HK-2 (cell line): Measurements from ENCODE around the gene ADAMTSL5.

Source experiments
- DNase-seq: peaks from one replicate; pipeline ENCODE4 v3.0.0-alpha.2; 2018; ENCODE audit not compliant: unreplicated experiment

The ADAMTSL5 gene

DNA sequence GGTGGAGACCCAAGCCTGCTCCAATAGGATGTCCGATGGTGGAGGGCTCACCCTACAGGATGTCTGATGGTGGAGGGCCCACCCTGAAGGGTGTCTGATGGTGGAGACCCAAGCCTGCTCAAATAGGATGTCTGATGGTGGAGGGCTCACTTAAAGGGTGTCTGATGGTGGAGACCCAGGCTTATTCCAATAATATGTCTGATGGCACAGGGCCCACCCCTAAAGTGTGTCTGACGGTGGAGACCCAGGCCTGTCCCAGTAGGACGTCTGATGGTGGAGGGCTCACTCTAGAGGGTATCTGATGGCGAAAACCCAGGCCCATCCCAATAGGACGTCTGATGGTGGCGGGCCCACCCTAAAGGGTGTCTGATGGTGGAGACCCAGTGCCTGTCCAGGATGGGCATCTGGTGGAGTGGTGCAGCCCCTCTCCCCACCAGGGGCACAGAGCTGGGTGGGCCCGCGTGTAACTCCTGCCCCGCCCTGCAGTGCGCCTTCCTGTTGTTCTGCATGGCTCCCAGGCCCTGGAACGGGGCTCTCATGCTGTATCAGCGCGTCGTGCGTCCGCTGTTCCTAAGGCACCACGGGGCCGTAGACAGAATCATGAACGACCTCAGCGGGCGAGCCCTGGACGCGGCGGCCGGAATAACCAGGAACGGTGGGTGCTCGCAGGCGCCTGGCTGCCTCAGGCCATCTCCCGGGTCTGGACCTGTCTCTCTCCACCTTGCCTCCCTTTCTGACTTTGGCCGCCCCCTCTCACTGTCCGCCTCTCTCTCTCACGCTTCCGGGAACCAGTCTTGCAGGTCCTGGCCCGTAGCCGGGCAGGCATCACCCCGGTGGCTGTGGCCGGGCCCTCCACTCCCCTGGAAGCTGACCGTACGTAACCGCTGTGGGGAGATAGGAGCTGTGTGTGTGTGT is 16.8 kb downstream of the ADAMTSL5 start:
- DNase-seq = no peak

DNA sequence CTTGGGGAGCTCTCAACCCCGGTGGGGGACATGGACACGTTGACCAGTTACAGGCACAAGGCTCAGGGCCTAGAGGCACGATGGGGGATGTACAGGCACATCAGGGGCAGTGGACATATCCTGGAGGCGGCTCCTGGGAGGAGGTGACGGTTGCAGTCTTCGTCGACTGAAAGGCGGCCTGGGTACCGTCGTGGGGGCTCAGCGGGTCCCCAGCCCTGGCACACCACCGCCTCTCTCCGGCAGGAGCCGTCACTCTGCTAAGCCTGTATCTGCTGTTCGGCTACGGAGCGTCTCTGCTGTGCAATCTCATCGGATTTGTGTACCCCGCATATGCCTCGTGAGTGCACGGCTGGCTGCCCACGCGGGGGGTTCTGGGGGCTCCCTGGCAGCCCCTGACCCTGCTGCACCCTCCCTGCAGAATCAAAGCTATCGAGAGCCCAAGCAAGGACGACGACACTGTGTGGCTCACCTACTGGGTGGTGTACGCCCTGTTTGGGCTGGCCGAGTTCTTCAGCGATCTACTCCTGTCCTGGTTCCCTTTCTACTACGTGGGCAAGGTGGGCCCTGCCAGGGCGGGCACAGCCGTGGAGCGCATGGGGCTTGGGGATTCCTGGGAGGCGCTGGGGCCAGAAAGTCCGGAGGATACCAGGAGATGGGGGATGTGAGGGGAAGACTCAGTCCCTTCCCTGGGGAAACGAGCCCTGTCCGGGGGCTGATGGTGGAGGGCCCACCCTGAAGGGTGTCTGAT is 17.6 kb downstream of the ADAMTSL5 start:
- no peak for DNase-seq

DNA sequence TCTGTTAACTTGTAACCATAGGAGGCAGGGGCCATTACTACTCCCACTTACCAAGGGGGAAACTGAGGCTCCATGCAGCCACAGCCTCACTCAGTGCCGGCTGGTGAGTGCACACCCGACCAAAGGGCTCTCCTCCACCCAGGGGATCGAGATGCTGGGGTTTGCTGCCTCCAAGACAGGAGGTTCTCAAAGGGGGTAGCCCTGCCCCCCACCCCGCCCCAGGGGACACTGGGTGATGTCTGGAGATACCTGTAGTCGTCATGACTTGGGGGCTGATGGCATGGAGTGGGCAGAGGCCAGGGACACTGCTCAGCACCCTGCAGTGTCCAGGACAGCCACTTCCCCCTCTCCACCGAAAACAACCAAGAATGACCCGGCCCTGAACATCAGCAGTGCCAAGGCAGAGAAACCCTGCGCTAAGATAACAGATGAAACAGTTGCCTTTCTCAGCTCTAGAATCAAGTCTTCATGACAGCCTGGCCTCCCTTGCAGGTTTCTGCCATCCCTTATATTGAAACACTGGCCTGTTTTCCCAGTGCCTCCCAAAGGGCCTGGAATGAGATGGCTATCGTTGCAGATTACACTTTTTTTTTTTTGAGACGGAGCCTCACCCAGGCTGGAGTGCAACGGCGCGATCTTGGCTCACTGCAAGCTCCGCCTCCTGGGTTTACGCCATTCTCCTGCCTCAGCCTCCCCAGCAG is 18.6 kb downstream of the ADAMTSL5 start:
- no peak for DNase-seq

DNA sequence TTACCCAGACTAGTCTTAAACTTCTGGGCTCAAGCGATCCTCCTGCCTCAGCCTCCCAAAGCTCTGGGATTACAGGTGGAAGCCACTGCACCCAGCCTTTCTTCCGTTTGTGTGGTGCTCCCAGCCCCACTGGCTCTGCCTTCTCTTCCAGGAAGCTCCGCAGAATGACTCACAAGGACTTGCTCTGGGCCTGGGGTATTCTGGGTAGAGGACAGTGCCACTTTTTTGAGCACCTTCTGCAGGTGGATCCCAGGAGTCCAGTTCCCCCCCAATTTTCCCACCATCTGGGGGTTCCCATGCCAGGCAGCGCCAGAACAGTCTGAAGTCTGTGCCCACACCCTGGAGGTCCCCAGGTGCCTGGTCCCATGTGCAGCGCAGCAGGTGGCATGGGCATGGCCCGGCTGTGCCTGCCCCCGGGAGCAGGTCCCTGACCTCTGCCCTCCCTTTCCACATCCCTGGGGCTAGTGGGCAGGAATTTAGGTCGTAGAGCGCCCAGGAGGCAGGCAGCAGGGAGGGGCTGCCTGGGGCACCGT is 20.3 kb downstream of the ADAMTSL5 start:
- no peak for DNase-seq

DNA sequence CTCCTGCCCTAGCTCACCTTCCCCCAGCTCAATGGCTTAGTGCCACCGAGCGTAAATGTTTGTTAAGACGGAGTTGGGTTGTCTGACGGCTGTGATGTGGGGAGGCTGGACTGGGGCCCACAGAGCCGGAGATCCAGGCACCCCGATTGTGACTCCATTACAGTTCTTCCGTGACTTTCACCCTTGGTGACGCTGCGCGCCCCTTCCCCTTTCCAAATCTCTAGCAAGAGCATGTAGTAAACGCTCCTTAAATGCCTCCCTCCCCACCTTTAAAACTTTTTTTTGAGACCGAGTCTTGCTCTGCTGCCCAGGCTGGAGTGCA is 21.0 kb downstream of the ADAMTSL5 start:
- DNase-seq = no peak

DNA sequence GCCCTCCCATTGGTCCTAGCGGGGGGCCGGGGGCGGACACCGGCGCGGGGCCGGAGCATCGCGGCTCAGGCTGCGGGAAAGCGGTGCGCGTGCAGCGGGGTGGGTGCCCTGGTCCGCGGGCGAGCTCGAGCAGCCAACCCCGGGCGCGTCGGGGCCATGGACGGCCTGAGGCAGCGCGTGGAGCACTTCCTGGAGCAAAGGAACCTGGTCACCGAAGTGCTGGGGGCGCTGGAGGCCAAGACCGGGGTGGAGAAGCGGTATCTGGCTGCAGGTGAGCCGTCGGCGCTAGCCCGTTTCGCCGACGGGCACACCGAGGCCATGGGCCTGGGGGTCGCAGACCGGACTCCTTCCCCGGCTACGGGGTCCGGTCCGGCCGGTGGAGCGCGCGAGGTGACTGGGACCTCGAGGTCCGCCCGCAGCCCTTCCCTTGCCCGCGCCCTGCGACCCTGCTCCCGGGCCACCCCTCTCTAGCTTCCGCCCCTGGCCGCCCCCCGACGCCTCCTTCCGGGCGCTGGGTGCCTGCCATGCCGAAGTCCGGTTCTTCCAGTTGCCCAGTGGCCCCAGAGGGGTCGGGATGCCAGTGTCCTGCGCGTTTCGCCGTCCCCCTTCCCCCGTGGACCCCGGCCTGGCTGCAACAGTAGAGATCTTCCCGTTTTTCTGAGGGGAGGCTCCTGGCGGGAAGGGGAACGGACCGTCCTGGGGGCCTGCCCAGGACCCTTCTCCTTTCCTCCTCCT is 21.5 kb downstream of the ADAMTSL5 start, which contains the start of gene REEP6:
TSS of gene REEP6 (plus strand) at position 68 of the 735 bp plus-strand sequence. CDS start at position 157, 89 bp downstream.
- DNase-seq = no peak

DNA sequence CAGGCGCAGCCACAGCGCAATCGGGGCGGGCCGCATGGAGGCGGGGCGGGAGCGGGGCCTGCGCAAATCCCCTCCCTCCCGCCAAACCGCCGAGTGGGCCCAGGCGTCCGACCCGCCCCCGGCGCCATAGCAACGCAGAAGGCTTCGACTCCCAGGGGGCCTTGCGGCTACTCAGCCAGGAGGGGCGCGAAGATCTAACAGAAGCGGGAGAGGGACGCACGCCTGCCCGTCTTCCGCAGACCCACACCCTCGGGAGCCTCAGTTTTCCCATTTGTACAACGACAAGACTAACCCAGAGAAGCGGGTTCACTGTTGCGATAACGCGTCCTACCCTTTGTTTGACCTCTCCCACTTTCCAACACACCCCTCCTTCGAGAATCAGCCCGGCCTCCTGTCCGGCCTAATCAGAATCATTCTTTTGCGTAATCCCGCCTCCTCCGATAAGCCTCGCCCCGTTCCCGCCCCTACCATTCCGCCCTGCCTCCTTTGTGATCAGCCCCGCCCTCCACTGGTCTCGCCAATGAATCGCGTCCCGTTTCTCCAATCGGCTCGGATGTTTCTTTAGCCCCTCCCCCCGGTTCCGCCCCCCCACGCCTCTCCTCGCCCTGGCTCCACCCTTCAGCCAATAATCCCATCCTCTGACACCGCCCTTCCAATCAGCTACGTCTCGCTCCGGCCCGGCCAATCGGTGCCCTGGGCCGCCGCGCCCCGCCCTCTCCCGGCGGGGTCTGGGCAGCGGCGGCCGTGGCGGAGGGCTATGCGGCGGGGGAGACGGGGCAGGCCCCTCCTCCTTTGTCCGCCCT is 22.3 kb downstream of the ADAMTSL5 start, which contains the start of gene PCSK4:
TSS of gene PCSK4 (minus strand) at position 40 of the 803 bp plus-strand sequence. CDS start at position 36, 4 bp downstream.
- DNase-seq = peak; percentile 100

DNA sequence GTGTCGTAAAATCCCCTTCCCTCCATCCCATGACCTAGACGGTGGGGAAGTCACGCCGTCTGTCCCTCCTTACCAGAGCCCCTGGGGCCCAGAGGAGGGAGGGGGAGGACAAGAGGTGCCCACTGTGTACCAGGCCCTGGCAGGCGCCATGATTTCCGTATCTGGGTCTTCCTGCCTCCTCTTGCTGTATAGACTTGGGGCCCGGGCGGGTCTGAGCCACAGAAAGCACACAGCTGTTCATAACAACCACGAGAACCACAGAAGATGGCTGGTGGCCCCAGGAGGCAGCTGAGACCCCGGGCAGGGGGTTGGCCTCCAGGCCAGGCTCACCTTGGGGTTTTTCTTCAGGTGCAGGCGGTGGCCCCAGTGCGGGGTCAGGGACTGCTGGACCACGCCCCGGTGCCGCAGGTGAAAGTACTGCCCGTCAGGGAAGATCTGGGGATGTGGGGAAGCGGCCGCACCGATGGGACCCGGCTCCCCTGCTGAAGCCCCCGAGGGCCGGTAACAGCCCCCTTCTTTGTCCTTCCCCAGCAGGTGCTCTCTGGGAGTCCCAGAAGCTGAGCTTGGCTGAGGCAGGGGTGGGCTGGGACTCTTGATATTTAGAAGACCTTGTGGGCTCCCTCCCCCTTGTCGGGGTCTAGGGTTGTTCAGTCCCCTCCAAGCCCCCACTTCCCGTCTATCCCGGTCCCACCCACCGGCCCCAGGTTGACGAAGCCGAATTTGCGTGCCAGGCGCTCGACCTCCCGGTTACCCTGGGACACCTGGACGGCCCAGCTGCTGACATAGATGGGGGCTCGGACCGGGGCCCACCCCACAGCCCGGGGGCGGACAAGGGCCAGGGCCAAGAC is 23.1 kb downstream of the ADAMTSL5 start:
- no peak for DNase-seq

DNA sequence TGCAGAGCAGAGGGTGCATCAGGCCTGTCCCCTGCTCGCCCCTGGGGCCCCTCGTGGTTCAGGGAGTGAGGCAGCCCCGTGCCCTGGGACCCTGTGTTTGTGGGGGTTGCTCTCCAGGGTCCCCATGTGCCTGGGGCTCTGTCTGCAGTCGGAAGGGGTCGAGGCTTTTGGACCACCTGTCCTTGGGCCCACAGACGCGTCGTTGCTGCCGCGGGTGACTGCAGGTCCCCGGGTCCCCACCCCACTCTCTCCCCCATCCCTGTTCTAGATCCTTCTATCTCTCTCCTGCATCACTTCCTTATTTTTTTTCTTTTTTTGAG is 24.6 kb downstream of the ADAMTSL5 start:
- no peak for DNase-seq

DNA sequence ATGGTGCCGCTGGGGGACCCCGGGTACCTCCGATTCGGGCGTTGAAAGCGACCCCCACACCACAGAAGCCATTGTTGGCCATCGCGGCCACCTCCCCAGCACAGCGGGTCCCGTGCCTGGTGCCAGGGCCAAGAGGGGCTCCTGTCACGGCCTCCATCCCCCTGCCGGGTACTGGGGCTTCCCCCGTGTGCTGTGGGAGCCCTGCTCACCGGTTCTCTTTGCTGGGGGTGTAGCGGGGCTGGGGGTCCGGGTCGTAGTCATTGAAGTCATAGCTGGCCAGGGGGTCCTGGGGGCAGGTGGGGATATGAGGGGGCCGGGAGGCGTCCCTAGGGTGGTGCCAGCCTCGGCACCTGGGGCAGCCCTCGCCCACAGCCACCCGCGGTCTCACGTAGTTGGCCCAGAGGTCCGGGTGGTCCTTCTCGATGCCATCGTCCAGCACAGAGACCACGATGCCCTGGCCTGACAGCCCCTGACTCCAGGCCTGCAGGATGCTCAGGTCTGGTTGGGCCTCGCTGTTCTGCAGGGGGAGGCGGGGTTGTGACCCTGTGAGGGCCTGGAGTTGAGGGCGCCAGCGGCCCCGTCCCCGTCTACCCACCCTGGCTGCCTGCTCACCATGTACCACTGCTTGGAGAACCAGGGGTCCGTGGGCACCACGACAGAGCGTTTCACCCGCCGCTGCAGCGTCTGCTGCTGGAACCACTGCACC is 25.1 kb downstream of the ADAMTSL5 start:
- DNase-seq = no peak

DNA sequence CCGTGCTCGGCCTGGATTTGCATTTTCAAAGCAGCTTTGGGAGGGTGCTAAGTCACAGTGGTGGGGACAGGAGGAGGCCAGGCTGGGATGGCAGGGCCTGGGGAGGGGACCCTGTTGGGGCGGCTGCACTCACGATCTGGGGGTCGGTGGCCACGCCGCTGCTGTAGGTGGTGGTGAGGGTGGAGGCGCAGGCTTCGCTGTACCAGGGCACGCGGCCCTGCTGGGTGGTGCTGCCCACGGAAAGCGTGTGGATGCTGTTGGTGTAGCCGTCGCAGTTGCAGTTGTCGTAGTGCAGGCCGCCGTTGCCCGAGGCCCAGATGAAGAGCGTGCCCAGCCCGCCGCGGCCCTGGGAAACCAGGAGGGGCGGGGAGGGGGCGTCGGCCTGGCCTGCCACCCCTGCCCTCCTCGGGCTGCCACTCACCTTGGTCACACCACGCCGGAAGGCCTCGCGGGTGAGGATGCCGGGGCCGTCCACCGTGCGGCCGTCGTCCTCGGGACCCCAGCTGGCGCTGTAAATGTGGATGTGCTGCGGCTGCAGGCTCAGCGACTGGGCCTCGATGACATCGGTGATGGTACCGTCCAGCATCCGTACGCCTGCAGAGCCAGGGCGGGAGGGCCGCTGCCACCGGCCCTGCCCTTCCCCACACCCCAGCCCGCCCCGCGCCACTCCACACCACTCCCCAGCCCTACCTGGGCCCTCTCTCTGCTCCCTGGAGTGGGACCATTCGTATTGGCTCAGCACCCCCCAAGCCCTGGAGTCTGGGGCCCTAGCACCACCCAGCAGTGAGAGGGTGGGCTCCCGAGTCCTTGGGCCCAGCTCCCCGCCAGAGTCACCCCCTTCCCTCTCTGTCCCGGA is 25.9 kb downstream of the ADAMTSL5 start:
- no peak for DNase-seq

DNA sequence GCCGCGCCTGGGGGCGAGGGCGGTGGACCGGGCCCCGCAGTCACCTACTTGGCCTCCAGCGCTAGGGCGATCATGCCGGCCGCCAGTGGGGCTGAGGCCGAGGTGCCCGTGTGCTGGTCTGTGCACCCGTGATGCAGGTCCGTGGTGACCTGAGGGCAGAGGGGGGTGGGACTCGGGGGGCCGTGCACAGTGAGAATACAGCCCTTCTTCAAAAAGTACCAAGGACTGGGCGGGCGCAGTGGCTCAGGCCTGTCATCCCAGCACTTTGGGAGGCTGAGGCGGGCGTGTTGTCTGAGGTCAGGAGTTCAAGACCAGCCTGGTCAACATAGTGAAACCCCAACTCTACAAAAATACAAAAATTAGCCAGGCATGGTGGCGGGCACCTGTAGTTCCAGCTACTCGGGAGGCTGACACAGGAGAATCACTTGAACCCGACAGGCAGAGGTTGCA is 28.8 kb downstream of the ADAMTSL5 start:
- no peak for DNase-seq

DNA sequence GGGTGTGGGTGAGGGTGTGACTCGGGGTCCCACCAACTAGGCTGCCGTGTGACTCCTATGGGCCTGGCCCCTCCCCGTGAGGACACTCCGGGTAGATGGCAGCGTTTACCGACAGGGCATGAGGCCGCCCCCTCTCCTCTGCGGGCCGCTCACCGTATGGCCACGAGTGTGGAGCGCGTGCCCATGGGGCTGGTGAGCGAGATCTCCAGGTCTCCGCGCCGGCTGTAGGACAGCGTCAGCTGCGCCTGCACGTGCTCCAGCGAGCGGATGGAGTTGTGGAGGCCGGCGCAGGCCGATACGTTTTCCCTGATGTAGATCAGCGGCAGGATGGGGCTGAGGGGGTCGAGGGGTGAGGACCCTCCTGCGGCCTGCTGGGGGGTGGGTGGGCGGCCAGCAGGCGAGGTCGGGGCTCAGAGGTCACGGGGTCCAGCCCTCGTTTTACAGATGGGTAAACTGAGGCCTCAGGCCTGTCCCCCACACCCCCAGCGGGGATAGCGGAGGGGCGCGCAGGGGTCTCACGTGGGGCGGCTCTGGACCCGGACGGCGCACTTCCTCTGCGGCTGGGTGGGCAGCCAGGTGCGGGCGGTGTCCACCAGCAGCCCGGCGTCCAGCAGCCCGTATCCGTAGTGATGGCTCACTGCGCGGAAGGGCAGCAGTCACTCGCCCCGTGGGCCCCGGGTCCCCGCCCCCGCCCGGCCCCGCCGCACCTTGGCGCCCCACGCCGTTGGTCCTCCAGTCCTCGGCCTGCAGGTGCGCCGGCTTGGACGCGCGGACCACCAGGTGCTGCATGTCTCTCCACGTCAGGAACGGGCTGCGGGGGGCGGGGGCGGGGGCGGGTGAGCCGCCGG is 29.5 kb downstream of the ADAMTSL5 start:
- no peak for DNase-seq

DNA sequence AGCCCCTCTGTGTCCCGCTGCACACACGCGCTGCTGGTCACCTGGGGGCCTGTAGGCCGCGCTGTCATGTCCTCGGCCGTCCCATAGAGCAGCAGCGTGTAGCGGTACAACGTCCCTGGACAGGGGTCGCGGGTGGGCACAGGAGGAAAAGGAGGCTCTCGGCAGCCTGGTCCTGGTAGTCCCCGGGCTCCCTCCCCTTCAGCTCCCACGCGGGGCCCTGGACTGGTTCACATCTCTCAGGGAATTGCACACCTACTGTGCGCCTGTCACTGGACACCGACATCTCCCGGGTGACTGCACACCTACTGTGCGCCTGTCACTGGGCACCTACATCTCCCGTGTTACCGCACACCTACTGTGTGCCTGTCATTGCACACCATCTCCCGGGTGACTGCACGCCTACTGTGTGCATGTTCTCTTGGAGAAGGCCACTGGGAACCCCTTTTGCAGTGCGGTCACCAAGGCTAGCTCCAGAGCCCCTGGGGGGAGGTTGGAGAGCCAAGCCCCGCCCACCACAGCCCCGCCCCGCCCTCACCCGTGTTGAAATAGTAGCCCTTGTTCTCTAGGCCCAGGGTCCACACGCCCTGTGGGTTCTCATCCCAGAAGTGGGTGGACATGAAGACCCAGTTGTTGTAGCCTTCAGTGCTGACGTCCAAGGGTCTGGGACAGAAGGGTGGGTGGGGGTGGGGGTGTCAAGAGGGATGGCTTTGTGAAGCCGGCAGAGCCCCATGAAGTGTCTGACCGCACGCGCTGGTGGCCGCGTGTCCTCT is 30.3 kb downstream of the ADAMTSL5 start:
- no peak for DNase-seq

DNA sequence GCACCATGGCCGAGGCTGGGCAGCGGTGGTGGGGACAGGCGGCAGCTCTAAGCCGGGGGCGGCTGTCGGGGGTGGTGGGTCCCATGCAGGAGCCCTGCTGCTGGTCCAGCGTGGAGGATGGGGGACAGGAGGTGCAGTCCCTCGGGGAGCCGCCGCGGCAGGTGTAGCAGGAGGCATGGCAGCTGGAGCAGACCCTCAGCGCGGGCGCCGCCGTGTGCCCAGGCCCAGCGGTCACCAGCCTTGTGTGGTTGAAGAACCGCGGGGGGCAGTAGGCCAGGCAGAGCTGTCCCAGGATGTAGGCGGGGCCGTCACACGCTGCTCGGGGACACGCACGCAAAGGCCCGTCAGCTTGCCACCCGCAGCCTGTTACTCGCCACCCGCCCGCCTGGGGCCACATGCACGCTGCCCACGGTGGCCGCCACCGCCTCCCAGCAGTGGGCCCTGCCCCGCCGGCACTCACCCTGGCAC is 30.9 kb downstream of the ADAMTSL5 start:
- no peak for DNase-seq

DNA sequence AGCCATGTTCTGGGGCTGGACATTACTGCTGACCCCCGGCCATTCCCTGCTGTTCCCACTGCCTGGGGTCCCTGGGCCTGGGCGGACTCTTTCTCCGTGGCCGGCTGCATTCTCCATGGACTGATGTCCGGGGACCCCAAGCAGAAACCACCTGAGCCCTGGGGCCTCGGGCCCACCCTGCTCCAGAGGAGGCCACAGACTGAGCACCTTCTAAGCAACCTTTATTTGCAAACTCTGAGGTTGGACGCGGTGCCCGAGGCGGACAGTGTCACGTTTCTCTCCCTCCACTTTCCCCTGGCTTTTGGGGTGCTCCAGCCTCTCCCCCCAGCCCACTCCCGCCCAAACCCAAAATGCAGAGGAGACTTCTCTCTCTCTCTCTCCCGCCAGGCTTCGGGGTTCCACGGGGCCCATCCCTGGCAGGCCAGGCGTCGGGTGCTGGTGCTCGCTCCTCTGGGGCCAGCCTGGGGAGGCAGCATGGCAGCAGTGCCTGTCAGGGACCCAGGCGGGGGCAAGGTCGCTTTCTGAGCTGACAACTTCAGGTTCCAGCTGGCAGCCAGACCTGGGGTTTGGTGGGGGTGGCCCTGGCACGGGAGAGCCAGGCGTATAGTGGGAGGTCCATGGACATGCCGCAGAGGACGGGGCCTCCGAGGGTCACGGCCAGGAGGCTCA is 31.5 kb downstream of the ADAMTSL5 start:
- no peak for DNase-seq
